ENCODE data around the gene GALNT9.
A peak's percentile ranks its signal among the peaks of the same experiment; 100 is the strongest.

The GALNT9 gene

DNA sequence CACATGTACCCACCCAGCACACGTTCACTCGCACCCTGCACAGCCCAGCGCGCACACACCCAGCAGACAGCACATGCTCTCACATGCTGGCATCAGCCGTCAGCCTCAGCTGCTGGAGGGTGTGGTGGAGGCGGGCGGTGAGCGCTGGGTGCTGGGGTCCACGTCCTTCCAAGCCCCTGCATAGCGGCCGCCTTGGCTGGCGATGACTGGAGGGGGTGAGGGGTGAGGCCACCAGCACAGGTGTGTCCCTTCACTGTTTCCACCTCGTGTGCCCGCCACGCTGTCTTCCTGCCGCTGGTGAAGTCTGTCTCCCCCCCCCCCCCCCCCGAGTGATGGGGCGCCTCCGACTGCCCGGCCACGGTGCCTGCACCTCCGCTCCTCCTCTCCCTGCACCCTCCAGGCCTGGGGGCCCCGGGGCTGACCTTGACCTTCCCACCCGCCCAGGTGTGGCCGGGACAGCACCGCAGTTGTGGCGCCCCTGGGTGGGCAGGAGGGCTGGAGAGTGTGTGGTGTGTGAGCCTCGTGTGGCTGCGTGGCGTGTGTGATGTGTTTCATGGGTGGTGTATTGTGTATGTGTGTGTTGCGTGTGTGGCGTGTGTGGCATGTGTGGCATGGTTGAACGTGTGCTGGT is 147.7 kb downstream of the GALNT9 start:
- DNase-seq (ENCODE audit: low spot score) = no peak

DNA sequence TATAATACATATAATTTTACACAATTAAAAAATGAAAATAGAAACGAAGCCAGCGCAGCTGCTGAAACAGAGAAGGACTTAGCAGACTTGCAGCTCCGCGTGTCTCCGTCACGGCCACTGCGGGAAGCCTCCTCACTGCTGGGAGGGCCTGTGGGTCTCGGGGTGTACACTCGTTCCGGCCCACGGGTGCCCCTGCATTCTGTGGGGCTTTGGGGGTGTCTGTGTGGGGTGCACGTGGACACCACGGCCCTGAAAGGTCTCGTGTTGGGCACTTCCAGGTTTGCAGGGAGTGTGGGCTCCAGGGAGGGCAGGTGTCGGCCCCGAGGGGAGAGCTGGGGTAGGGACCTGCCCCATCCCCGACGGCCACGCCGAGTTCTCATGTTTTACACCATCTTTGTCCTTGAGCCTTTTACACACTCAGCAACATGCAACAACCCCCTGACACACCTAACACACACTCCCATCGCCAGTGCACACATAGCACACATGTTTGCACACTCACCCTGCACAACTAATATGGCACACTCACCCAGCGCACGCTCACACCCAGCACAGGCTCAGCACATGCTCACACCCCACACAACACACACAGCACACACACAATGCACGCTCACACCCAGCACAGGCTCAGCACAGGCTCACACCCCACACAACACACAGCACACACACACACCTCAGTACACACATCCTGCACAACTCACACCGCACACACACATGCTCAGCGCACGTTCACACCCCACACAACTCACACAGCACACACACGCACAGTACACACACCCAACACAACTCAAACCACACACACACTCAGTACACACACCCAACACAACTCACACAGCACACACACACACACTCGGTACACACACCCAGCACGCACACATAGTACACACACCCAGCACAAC is 148.5 kb downstream of the GALNT9 start:
- DNase-seq (ENCODE audit: low spot score) = no peak

DNA sequence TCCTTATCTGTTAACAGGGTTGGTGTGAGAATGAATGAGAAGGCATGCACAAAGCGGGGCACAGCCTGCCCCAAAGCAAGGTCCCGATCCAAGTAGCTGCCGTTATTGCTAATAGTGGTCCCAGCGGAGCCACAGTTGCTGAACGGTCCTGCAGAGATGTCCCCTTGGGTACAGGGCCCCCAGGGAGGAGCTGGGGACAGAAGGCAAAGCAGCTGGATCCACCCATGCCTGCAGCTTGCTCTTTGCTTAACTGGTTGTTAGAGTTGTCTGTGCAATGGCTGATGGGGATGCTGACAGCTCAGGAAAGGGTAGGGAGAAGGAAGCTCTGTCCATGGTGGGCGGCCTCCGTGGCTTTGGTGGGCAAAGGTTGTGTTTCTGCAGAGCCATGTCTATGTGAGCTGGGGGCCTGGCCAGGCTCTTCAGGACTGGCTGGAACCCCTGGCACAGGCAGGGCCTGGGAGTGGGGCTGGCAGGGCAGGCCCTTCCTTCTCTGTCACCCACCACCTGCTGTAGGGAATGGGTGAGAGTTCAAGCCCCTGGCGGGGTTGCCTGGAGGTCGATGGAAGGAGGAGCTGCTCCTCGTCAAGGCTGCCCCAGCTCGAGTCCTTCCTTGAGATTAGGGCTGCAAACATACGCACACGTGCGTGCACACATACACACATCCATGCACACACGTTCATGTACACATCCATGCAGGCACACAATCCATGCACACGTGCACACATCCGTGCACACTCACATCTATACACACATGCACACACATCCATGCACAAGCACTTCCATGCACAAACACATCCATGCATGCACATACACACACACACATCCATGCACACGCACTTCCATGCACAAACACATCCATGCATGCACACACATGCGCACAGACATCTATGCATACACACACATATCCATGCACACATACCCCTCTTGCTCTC is 149.7 kb downstream of the GALNT9 start:
- DNase-seq (ENCODE audit: low spot score) = no peak

DNA sequence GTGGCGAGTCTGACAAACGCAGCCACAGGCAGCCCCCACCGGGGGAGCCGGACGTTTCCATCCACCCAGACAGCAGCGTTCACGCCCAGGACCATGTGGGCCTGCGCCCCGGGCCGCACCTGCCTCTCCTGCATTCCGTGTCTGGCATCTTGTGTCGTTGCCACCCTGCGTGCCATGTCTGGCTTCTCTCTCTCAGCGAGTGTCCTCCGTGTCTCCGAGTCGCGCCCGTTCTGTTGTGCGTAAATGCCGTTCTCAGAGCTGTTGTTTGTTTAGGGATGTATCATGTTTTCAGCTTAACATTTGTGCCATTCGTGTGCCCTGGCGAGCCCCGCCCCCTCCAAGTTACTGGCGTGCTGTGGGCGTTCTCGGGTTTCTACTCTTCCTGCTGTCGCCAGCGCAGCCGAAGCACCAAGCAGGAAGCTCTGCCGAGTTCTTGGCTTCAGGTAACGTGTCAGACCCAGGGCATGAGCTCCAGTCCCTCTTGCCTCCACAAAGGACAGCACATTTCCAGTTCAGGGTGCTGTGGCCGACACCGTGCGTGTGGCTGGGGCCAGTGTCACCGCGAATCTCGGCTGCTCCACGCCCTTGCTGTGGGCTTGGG is 150.5 kb downstream of the GALNT9 start:
- DNase-seq (ENCODE audit: low spot score) = no peak

DNA sequence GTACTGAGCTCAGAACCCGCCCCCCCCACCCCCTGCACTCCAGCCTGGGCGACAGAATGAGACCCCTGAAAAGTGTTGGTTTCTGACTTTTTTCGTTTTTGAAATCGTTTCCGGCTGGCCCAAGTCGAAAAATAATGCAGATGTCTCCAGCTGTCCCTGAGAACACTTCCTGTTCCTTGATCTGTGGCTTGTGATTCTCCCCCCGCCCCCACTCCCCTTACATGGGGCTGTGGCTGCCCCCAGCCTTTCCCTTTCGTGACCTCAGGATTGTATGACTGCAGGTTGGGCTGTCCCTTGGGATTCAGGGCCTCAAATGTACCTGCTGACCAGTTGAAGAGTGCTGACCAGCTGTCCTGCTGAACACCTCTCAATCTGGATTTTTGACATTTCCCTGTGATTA is 151.1 kb downstream of the GALNT9 start:
- no peak for DNase-seq (ENCODE audit: low spot score)

DNA sequence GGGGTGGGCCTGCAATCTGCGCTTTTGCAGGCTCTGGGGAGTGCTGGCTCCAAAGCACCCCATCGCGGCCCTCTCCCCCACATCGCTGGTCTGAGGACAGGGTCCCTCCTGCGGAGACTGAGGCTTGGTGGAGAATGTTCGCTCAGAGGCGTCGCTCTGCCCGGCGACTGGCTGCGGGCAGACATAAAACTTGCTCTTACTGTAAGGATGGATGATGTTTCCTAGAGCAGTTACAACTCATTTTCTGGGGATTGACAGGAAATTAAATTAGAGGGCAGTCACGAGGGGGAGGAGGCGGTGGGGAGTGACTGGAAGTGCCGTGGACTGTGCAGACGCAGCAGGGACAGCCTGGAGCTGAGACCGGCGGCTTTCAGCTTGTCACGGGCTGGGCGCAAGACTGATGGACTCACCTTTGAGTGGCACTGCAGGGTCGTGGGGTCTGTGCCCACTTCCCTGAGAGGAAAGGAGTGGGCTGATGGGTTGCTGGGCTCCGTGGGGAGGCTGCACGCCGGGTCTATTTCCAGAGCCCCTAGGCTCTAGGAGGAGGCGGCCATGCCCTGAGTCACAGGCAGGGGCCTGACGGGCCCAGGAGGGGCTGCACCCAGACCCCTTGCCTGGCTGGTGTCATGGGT is 152.4 kb downstream of the GALNT9 start:
- DNase-seq (ENCODE audit: low spot score) = no peak

DNA sequence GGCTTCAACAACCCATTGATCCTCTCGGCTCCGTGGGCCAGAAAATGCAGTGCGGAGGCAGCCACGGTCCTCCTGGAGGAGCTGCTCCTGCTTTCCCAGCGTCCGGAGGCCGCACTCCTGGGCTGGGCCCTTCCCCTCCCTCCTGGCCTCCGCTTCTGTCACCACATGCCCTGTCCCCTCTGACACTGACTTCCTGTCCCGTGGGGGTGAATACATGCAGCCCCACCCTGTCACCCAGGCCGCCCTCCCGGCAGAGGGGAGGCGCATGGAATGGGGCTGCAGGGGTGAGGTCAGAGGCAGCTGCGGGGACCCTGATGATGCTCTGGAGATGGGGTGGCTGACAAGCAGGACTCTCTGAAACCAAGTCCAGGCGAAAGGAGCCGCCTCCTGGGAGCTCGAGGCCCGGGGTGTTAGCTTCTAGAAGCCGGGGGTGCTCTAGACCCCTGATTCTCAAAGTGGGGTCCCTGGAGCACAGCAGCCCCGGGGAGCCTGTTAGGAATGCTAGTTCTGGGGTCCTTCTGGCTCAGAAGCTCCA is 152.9 kb downstream of the GALNT9 start:
- DNase-seq (ENCODE audit: low spot score) = no peak

DNA sequence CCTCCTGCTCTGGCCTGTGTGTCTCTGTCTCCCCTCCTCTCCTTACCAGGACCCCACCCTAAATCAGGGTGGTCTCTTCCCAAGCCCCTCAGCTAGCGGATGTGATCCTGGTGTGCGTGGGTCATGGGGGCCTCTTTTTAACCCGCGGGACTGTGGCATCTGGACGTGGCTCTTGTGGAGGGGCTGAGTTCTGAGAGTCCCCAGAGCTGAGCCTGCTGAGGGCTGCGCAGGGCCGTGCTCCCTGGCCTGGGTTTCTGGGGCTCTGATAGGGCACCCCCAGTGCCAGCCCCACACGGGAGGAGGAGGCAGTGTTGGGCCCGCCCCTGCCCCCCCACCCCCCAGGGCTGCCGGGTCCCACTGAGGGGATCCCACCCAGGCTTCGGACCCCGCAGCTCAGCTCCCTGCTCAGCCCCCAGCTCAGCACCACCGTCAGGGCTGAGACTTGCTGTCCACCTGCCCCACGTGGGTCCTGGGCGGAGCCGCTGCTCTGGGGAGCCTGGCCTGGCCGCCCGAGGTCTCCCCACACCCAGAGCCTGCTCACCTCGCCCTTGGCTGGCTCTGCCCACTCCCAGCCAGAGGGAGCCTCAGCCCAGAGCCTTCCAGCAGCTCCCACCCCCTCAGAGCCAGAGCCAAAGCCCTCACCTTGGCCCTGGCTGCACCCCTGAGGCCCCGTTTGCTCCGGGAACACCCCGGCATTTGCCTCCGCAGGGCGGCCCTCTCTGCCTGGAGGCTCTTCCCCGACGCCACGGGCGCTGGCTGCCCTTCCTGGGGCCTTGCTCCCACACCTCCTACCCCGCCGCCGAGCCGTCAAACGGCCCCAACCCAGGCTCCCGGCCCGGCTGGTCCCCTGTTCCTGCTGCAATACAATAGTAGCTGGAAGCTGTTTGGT is 153.6 kb downstream of the GALNT9 start:
- DNase-seq (ENCODE audit: low spot score) = no peak

DNA sequence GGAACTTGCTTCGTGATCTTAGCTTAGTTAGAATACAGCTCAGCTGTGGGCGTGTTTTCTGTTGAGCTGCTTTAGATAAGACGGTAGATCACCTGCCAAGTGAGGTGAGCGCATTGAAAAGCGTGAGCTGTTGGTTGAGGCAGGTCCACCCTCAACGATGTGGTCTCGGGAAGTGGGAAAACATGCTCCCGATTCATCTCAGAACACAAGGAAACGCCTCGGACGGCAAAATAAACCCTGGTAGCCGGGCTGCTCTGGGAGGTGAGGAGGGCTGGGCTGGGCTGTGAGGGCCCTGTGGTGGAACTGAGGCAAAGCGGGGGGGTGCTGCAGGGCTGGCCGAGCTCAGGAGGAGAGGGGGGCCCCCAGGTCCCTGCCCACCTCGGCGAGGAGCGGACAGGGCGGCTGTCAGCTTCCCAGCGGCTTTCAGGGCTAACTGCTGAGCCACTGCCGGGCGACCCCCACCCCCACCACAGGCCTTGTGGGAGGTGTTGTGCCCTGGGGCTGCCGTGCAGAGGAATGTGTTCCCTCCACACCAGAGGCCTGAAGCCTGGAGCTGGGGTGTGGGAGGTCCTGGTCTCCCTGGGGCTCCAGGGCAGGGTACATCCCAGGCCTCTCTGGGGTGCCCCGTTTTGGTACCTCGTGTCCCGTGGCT is 154.4 kb downstream of the GALNT9 start:
- no peak for DNase-seq (ENCODE audit: low spot score)

DNA sequence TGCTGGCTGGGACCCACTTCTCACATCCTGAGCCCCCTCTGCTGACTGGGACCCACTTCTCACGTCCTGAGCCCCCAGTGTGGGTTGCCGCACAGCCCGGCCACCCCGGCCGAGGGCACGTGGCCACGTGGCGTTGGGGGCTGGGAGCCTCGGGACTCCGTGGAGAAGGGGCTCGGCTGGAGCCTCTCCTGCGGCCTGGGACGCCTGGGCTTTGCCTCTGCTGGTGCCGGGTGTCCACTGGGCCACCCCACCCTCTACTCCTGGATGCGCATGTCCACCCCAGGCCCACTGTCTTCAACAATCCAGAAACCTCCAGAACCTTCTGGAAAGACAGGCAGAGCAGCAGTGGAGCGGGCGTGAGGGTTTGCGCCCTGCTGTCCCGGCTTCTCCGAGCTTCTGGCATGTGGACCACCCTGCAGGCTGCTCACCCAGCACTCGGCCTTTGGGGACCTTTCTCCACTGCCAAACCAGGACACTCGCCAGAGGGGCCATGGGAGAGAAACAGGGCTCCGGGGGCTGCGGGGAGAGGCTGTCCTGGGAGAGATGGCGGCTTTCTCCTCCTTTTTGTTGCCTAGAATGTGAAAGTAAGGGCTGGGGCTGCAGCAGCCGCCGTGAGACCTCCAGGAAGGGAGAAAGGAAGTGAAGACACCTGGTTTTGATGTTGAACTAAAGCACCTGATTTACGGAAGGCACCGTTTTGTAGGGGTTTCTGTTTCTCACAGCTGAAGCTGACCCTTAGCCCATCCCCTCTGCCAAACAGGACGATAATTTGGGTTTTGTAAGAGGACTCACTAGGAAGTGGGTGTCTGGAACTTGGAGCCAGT is 155.2 kb downstream of the GALNT9 start:
- DNase-seq (ENCODE audit: low spot score) = no peak

DNA sequence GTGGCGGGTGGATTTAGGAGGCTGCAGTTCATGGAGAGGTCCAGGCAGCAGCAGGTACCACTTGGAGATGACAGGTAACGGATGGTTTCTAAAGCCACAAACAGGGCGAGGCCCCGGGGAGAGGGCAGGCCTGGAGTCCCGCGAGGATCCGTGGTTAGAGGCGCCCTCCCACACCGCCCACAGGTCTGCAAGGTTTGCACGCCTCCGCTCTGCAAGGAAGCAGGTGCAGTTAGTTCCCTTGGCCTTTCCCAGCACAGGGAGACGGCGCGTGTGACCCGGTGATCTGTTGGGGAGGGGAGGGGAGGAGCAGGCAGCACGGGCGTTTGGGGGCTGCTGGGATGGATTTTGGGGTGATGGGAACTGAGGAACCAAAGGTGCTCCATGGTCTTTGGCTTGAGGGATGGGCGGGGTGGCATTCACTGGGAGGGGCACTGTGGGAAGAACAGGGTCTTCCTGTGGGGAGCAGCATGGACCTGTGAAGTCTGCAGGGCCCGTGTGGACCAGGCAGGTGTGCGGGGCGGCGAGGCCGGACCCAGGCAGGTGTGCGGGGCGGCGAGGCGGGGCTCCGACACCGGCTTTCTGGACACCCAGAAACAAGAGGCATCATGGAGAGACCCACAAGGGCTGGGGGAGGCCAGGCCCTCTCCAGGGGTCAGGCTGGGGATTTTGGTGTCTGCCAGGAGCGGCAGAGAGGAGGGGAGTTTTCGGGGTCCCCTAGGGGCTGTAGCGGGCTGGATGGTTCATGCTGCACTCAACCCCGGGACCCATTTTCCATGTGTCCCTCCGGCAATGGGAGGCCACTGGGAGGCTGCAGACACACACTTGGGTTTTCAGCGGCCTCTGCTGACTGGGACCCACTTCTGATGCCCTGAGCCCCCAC is 156.0 kb downstream of the GALNT9 start:
- no peak for DNase-seq (ENCODE audit: low spot score)

DNA sequence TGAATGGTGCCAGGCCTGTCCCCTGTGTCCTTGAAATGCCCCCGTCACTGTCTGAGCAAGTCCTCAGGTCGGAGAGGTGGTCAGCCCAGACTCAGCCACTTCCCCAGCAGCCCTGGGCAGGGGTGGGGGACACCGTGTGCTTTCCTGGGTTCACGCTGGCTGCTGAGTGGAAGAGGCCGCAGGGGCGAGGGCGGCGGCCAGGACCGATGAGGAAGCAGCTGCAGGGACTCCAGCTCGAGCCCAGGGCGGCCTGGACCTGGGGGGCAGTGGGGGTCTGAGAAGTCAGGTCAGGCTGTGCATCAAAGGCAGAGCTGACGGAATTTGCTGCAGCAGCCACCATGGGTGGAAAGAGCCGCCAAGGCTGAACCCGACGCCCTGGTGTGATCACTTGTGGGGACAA is 156.8 kb downstream of the GALNT9 start:
- no peak for DNase-seq (ENCODE audit: low spot score)

DNA sequence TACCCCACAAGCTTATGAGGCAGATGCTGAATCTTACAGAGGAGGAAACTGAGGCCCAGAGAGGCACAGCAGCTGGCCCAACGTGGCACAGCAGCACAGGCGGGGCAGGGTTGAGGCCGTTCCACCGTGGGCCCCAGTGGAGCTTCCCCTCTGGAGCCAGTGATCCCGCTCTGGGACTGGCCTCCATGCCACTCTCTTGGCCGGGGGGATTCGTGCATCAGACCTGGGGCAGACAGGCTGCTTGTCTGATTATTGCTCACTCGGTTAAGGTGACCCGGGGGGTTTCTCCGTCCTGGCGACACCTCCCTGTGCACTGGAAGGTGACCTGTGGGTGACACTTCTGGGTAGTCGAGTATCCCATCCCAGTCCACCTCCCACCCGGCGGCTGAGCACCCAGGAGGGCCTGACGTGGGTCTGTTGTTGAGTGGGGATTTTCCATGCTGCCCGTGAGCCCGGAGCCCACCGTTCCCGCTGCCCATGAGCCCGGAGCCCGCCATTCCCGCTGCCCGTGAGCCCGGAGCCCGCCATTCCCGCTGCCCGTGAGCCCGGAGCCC is 157.3 kb downstream of the GALNT9 start:
- DNase-seq (ENCODE audit: low spot score) = no peak

DNA sequence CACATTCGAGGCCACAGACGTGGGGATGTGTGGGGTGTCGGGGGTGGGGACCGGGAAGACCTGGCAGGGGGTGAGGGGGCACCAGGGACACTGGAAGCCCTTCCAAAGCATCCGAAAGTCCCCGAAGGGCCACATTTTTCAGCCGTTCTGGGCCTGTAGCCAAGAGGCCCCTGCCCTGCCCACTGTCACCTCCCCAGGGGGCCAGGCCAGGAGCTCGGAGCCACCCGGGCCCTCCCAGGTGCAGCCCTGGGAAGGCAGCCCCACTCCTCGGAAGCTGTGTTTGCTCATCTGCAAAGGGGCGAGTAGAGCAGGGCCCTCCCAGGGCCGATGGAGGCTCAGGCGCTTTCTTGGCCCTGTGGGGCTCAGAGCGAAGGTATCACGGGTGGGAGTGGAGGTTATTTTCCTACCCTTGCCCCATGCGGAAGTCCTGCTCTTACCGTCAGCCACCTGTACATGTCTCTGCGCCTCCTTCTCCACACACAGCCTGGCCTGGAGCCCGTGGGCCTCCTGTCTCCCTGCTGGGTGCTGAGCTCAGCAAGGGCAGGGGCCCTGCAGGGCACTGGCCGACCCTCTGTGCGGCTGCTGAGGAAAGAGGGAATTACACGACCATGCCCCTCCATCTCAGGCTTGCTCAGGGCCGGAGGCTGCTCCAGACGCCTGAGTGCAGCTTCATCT is 158.0 kb downstream of the GALNT9 start:
- DNase-seq (ENCODE audit: low spot score) = no peak

DNA sequence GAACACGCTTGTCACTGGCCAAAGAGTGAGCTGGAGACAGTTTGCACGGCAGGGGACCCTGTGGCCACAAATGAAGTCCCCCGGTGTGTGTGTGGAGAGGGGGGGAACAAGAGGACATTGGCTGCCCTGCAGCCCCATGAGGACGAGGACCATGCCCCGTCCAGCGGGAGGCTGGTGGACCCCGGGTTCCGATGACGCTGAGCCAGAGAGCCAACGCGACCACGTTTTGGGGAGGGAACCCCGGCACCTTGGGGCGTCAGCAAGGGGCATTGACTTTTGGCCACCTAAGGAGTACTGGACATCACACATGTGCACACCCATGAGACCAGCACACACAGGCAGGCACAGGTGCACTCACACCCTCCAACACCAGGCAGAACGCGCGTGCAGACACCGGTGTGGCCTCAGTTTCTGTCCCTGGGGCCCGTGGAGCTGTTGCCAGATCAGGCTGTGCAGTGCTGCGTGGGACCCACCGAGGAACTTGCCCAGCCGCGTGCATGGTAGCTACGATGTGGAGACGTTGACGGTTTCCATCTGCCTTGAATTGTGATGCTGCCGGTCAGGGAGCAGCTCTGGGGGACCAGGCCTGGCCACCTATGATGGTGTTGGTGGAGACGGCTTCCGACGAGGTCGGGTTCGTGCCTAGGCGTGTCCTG is 158.6 kb downstream of the GALNT9 start:
- DNase-seq (ENCODE audit: low spot score) = no peak

DNA sequence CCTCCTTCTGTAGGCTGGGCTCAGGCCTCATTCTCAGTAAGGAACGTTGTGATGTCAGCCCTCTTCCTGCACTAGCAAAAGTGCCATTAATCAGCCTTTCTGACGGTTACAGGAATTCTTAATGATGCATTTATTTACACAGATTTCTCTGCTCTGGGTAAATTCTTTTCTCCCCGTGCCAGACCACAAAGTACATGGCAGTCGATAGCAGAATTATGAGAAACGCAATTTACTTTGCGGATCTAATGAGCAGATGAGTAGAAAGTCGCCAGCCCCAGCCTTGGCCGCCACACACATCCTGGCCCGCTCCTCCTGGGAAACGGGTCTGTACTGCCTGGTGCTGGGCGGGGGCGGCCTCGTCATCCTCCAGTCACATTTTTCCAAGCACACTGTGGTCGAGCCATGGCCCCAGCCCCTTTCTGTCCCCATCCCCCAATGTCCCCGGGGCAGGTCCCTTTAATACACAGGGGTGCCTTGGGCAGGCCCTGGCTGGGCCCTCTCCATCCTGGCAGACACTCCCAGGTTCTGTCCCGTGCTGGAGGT is 159.2 kb downstream of the GALNT9 start:
- peak; percentile 30 for DNase-seq (ENCODE audit: low spot score)

Measured in kidney capillary endothelial cell (primary cell).